Right lobe of liver (tissue), 4 donors: ENCODE data around the gene ZC4H2.
"Not testable (repeated sequence)": the region's sequence is repeated elsewhere in the genome, so short reads cannot be mapped to it uniquely, and the experiment has no call there.

Experiments used
- CTCF ChIP-seq, 4 donors: fragments of 200-600 bp in 3 of 4; fragments of 450-650 bp in 1 of 4; IDR thresholded peaks; one replicate each; pipeline versions ENCODE4 v1.5.1 to v1.8.0; 2016 to 2022; ENCODE audit warnings: antibody characterized with exemption in 4 of 4, mild to moderate bottlenecking in 2 of 4
- POLR2A ChIP-seq: fragments of 450-650 bp; IDR thresholded peaks from one replicate; pipeline ENCODE4 v1.6.1; 2017; ENCODE audit warnings: antibody characterized with exemption, mild to moderate bottlenecking
- donor health status: DM: no; HTN: no; CAD: no.
- donor health status: DM: no; HTN: no; CAD: no.
- donor health status: DM: no; HTN: yes; CAD: no.

GRCh38 chrX:65002208-65002607 lies 26.0 kb upstream of the ZC4H2 start:
- TF ChIP-seq CTCF (IDR thresholded peaks at IDR 0.05); POLR2A: not testable (repeated sequence)
